ENCODE data around the gene OPCML. TPM values are rescaled to one million over a fixed set of nuclear protein-coding genes. Genes with fewer than 3 reads are reported as not detected.

Gene OPCML
- total and polyA plus RNA-seq, 2 donors (not counting 1 experiment from before 2014, with no cell fraction given) = not detected

DNA sequence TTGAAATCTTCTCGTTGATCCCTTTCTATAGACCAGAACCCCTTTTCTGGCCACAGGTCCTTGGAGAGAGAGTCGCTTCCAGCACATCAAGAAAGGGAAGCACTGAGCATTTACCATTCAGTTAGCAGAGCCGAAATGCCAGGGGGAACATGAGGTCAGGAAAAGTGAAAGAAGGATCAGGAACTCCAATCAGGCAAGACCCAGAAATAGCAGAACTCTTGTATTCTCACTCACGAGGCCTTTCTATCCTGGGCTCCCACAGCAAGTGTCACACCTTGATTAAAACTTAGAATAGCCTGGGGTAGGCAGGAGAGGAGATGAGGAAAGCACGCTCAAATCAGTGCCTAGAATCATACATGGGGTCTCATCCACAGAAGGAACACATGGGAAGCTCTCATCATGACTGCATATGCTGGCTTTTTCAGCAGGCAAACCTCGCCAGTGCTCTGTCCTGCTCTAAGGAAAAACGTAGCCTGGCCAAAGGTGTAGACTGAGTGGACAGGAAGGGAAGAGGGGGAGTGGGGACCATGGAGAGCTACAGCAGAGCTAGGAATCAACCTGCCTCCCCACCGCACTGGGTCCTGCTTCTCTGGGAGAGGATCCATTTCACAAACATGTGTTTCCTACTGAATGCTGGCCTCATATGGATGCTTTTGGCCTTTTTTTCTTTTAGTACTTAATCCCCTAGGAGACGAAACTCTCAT lies 40.5 kb downstream of the OPCML start:
- Histone ChIP-seq H4K20me1 (ENCODE audit: control insufficient read depth, insufficient read depth, low read length, poor library complexity, severe bottlenecking) (no peaks in the 10 kb centered on the region), H3K4me1 (ENCODE audit: control insufficient read depth in 2 of 2, insufficient read depth in 2 of 2, low read length in 2 of 2) (no peaks in the 10 kb centered on the region), H2AFZ (ENCODE audit: insufficient read depth, low read depth, low read length, poor library complexity, severe bottlenecking) (no peak overlapping the region), H3K79me2 (ENCODE audit: control insufficient read depth, insufficient read depth, low read length) (no peaks in the 10 kb centered on the region), H3K9ac (ENCODE audit: low read length) (no peak overlapping the region), H3K9me3 (ENCODE audit: control extremely low read depth in 1 of 3, control insufficient read depth in 2 of 3, insufficient read depth in 1 of 3, low read length in 2 of 3) (peaks cover 0 to 8% (median 0%) of the 10 kb centered on the region in 3 donors), H3K27ac (ENCODE audit: low read length in 2 of 2) (no peak overlapping the region), H3K27me3 (replicated peaks in 1 of 4; ENCODE audit: control extremely low read depth in 1 of 4, control insufficient read depth in 3 of 4, insufficient read depth in 4 of 4, low read length in 3 of 4) (no peaks in the 10 kb centered on the region), H3K4me2 (replicated peaks; ENCODE audit: low read depth, low read length, poor library complexity, severe bottlenecking) (no peak overlapping the region), H3K36me3 (replicated peaks in 1 of 2; ENCODE audit: control extremely low read depth in 1 of 2, control insufficient read depth in 1 of 2, extremely low read depth in 1 of 2, insufficient read depth in 2 of 2, low read length in 1 of 2) (no peaks in the 10 kb centered on the region), H3K4me3 (ENCODE audit: control extremely low read depth in 1 of 5, extremely low read depth in 1 of 5, insufficient read depth in 1 of 5, low read depth in 2 of 5, low read length in 4 of 5) (no peak overlapping the region)
- no peak for DNase-seq
- H3K27ac Mint-ChIP-seq = no peak overlapping the region
- no peak for ATAC-seq (ENCODE audit: low read depth)
- CTCF ChIA-PET = no interaction called here
- H3K4me3 Mint-ChIP-seq = no peak overlapping the region
- intact Hi-C loops (cut with micrococcal nuclease) = no loop called here
- no peaks in the 10 kb centered on the region for H3K27me3 Mint-ChIP-seq
- no peak for TF ChIP-seq EZH2 (IDR thresholded peaks at IDR 0.05; ENCODE audit: borderline replicate concordance, insufficient read depth, low read depth, low read length, poor library complexity, severe bottlenecking)
- TF ChIP-seq, protein P1, sequence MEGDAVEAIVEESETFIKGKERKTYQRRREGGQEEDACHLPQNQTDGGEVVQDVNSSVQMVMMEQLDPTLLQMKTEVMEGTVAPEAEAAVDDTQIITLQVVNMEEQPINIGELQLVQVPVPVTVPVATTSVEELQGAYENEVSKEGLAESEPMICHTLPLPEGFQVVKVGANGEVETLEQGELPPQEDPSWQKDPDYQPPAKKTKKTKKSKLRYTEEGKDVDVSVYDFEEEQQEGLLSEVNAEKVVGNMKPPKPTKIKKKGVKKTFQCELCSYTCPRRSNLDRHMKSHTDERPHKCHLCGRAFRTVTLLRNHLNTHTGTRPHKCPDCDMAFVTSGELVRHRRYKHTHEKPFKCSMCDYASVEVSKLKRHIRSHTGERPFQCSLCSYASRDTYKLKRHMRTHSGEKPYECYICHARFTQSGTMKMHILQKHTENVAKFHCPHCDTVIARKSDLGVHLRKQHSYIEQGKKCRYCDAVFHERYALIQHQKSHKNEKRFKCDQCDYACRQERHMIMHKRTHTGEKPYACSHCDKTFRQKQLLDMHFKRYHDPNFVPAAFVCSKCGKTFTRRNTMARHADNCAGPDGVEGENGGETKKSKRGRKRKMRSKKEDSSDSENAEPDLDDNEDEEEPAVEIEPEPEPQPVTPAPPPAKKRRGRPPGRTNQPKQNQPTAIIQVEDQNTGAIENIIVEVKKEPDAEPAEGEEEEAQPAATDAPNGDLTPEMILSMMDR (IDR thresholded peaks at IDR 0.05) = no peak
- POLR2A ChIA-PET = no interaction called here
- no peaks in the 10 kb centered on the region for H3K4me1 Mint-ChIP-seq
- 76% methylated on average over 3 of the region's 9 CpGs for WGBS (ENCODE audit: insufficient coverage)
- H3K9me3 Mint-ChIP-seq (ENCODE audit: insufficient read depth) = peaks cover 3% of the 10 kb centered on the region

DNA sequence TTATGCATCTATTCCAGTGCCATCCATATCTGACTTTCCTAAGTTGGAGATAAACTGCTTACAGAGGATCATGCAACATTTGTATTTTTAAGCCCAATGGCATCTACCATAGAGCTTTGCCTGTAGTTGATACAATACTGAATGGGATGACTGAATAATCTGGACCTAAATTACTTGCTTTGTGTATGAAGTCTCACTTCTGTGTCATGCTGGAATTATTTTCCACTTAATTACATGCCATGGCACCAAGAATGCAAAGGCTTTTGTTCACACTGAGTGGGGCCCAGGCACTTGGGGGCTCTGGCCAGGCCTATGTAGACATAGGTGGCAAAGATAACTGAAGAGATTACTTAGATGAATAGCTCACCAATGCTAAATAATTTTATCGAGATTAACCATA lies 51.6 kb downstream of the OPCML start:
- no peak overlapping the region for H3K9ac ChIP-seq (ENCODE audit: low read length)
- H3K27me3 ChIP-seq (replicated peaks in 1 of 4; ENCODE audit: control extremely low read depth in 1 of 4, control insufficient read depth in 3 of 4, insufficient read depth in 4 of 4, low read length in 3 of 4) = no peaks in the 10 kb centered on the region
- DNase-seq (no peak), ATAC-seq (ENCODE audit: low read depth) (no peak)
- Mint-ChIP-seq H3K9me3 (ENCODE audit: insufficient read depth) (no peaks in the 10 kb centered on the region), H3K4me3 (no peak overlapping the region), H3K27ac (no peak overlapping the region), H3K27me3 (no peaks in the 10 kb centered on the region), H3K4me1 (no peaks in the 10 kb centered on the region)
- no CpG with 5 or more reads among the region's 1 CpG for WGBS (ENCODE audit: insufficient coverage)
- H3K4me2 ChIP-seq (replicated peaks; ENCODE audit: low read depth, low read length, poor library complexity, severe bottlenecking) = no peak overlapping the region
- no peak overlapping the region for H3K4me3 ChIP-seq (ENCODE audit: control extremely low read depth in 1 of 5, extremely low read depth in 1 of 5, insufficient read depth in 1 of 5, low read depth in 2 of 5, low read length in 4 of 5)
- no peak overlapping the region for H3K27ac ChIP-seq (ENCODE audit: low read length in 2 of 2)
- H2AFZ ChIP-seq (ENCODE audit: insufficient read depth, low read depth, low read length, poor library complexity, severe bottlenecking) = no peak overlapping the region
- H4K20me1 ChIP-seq (ENCODE audit: control insufficient read depth, insufficient read depth, low read length, poor library complexity, severe bottlenecking) = no peaks in the 10 kb centered on the region
- peaks cover 0 to 3% (median 0%) of the 10 kb centered on the region in 3 donors for H3K9me3 ChIP-seq (ENCODE audit: control extremely low read depth in 1 of 3, control insufficient read depth in 2 of 3, insufficient read depth in 1 of 3, low read length in 2 of 3)
- POLR2A ChIA-PET = no interaction called here
- no peaks in the 10 kb centered on the region for H3K36me3 ChIP-seq (replicated peaks in 1 of 2; ENCODE audit: control extremely low read depth in 1 of 2, control insufficient read depth in 1 of 2, extremely low read depth in 1 of 2, insufficient read depth in 2 of 2, low read length in 1 of 2)
- intact Hi-C loops (cut with micrococcal nuclease) = no loop called here
- no peaks in the 10 kb centered on the region for H3K4me1 ChIP-seq (ENCODE audit: control insufficient read depth in 2 of 2, insufficient read depth in 2 of 2, low read length in 2 of 2)
- TF ChIP-seq EZH2 (IDR thresholded peaks at IDR 0.05; ENCODE audit: borderline replicate concordance, insufficient read depth, low read depth, low read length, poor library complexity, severe bottlenecking) = no peak
- TF ChIP-seq, protein P1 (IDR thresholded peaks at IDR 0.05) = no peak
- H3K79me2 ChIP-seq (ENCODE audit: control insufficient read depth, insufficient read depth, low read length) = no peaks in the 10 kb centered on the region
- CTCF ChIA-PET = no interaction called here
